ENCODE measurements around the gene TGFB1.

DNA sequence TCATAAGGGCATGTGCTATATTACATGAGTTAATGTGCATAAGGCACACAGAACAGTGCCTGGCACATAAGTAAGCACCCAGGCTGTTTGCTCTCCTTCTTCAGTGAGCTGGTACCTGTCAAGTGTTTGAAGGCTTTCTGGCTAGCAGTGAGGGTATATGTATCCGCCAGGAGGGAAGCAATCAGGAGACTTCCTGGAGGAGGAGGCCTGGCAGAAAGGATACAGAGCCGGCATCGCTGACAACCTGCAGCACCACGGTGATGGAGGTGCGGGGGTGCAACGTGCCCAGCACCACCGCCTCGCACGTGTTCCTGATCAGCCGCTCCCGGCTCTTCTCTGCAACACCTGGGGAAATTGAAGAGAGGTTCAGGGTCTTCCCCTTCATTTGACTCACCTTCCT, 37.9 kb upstream of the TGFB1 start:
- TF ChIP-seq TOX (CRISPR knock-in tag; IDR thresholded peaks at IDR 0.05; ENCODE audit: borderline replicate concordance), result no peak
- no peak for TF ChIP-seq RARB (CRISPR knock-in tag; IDR thresholded peaks at IDR 0.05)
- TF ChIP-seq, protein P1, sequence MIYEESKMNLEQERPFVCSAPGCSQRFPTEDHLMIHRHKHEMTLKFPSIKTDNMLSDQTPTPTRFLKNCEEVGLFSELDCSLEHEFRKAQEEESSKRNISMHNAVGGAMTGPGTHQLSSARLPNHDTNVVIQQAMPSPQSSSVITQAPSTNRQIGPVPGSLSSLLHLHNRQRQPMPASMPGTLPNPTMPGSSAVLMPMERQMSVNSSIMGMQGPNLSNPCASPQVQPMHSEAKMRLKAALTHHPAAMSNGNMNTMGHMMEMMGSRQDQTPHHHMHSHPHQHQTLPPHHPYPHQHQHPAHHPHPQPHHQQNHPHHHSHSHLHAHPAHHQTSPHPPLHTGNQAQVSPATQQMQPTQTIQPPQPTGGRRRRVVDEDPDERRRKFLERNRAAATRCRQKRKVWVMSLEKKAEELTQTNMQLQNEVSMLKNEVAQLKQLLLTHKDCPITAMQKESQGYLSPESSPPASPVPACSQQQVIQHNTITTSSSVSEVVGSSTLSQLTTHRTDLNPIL (CRISPR knock-in tag; IDR thresholded peaks at IDR 0.05; ENCODE audit: low read depth), result no peak
- TF ChIP-seq GLIS3 (CRISPR knock-in tag; IDR thresholded peaks at IDR 0.05), result no peak
- no peak for TF ChIP-seq ARNTL (CRISPR knock-in tag; IDR thresholded peaks at IDR 0.05; ENCODE audit: borderline replicate concordance, low read depth)
- no peak for TF ChIP-seq ZC3H10 (CRISPR knock-in tag; IDR thresholded peaks at IDR 0.05)
